ENCODE measurements around the gene NINJ2.

Gene NINJ2

DNA sequence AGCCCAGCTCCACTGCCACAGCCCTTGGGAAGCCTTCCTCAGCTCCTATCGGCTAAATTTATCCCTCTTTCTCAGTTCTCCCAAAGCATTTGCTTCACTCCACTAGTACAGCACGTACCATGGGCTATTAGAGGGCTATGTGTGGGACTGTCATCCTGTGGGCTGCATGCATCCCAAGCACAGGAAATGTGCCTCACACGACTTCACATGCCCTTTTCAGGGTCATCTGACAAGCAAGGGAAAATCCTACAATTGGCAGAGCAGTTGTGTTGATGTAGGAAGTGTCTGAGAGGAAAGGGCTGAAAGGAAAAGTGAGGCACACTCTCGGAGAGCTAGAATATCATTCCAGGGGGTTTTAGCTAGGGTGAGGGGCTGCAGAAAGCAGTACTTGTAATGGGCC lies 47.6 kb downstream of the NINJ2 start:
- TF ChIP-seq, protein P1, sequence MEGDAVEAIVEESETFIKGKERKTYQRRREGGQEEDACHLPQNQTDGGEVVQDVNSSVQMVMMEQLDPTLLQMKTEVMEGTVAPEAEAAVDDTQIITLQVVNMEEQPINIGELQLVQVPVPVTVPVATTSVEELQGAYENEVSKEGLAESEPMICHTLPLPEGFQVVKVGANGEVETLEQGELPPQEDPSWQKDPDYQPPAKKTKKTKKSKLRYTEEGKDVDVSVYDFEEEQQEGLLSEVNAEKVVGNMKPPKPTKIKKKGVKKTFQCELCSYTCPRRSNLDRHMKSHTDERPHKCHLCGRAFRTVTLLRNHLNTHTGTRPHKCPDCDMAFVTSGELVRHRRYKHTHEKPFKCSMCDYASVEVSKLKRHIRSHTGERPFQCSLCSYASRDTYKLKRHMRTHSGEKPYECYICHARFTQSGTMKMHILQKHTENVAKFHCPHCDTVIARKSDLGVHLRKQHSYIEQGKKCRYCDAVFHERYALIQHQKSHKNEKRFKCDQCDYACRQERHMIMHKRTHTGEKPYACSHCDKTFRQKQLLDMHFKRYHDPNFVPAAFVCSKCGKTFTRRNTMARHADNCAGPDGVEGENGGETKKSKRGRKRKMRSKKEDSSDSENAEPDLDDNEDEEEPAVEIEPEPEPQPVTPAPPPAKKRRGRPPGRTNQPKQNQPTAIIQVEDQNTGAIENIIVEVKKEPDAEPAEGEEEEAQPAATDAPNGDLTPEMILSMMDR (conservative IDR thresholded peaks at IDR 0.05) = no peak
- no peak overlapping the region for H3K27ac ChIP-seq

DNA sequence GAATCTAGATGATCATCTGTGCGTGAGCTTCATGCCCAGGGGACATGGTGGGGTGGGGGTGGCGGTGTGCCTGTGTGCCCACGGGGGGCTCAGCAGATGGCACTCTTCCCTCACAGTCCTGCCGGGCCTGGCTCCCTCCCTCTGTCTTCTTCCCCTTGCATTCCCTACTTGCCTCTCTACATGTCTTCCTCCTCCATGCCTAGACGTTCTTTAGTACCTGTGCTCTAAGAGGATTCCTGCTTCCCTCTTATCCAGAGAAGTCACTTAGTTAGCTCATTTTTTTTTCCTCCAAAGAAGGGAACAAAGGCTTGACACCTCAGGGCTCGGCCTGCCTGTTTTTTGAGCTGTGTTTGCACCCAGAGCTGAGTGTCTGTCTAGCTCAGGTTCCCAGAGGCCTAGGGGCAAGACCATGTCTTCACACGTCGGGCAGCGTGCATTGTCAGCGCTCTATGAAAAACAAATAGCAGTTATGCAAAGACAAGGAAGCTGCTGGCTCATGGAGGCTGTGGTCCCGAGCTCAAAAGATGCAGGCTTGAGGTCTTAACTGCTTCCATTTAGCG lies 48.8 kb downstream of the NINJ2 start:
- TF ChIP-seq, protein P1 (conservative IDR thresholded peaks at IDR 0.05) = no peak; the same call in 1 of the 2 replicates
- no peak overlapping the region for H3K27ac ChIP-seq

DNA sequence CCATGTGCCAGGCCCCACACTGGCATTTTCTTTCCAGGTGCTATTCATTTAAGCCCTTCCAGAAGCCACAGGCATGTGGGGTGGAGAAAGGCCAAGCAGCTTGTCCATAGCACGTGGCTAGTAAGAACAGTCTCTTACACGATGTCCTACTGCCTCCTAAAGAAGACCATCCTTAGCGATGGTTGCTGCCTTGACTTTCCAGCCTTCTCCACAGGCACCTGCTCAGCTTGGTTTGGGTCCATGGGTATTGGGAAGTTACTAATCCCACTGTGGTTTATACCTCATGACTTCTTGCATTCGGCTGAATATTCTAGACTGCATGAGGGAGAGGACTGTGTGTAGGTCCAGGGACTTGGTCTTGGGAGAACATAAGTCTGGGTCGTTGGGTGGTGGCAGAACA lies 49.2 kb downstream of the NINJ2 start:
- TF ChIP-seq, protein P1 (conservative IDR thresholded peaks at IDR 0.05) = no peak
- H3K27ac ChIP-seq = no peak overlapping the region

DNA sequence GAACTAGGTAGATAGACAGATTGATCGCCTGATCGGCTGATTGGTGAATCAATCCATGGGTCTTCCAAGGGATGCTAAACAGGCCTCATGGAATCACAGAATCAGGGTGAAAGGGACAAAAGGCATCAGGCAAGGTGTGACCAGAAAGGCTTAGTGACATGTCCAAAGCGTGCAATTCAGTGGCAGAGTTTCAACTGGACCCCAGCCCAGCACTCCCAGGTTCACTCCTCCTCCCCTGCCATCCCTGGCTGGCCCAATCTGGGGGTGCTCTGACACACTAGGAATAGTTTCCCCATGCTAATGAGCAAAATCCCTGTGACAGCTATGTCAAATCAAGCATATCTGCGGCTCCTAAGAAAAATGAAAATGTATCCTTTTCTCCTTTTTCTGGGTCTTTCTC lies 50.4 kb downstream of the NINJ2 start:
- TF ChIP-seq, protein P1 (conservative IDR thresholded peaks at IDR 0.05) = no peak
- no peak overlapping the region for H3K27ac ChIP-seq

DNA sequence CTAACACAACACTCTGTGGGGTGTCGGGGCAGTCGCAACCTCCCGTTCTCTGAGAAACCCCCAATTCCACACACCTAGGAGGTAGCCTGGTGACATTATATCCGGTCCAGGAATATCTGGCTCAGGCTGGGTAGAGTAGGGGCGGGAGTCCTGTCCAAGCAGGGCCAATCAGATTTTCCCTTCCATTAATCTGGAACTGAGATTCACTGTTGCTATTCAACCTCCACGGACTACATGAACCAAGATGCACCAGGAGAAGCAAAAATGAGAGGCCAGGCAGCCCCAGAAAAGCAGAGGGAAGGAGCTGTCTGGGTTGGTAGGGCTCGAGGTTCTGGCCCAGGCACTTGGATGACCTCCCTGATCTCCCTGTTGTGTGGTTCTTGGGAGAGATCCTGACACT lies 51.0 kb downstream of the NINJ2 start:
- no peak overlapping the region for H3K27ac ChIP-seq

DNA sequence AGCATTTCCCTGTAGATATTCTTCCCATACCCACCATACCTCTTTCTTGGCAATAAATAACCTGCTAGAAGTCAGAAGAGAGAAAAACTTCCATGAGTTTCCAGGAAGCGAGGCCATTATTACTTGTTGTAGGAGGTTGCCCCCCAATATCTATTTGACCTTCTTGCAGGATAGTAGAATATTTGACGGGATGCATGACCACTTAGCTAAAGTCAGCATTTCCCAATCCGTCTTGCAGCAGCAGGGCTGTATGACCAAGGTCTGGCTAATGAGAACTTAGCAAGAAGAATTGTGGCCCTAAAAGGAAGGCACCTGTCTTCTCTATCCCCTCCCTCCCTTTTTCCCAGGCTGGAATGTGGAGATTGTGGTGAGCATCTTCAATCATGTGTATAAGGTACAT lies 51.5 kb downstream of the NINJ2 start:
- TF ChIP-seq, protein P1 (conservative IDR thresholded peaks at IDR 0.05) = no peak
- H3K27ac ChIP-seq = no peak overlapping the region

More for the DNA sequence above, 51.0 kb downstream of the NINJ2 start:
- TF ChIP-seq, protein P1 (conservative IDR thresholded peaks at IDR 0.05) = no peak

DNA sequence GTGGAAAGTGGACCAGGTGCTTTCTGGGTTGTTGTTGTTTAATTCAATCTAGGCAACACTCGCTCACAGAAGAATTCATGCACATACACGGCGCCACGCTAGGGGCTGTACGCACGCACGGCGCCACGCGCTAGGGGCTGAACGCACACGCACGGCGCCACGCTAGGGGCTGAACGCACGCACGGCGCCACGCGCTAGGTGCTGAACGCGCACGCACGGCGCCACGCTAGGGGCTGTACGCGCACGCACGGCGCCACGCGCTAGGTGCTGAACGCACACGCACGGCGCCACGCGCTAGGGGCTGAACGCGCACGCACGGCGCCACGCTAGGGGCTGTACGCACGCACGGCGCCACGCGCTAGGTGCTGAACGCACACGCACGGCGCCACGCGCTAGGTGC lies 54.3 kb downstream of the NINJ2 start:
- TF ChIP-seq, protein P1 (conservative IDR thresholded peaks at IDR 0.05) = no peak
- no peak overlapping the region for H3K27ac ChIP-seq

Data from VCaP (cell line).